H9 (cell line): ENCODE data around the gene BCL6B. TPM values are rescaled to one million over a fixed set of nuclear protein-coding genes. Genes with fewer than 3 reads are reported as not detected.

Experiments
- DNase-seq: peaks from one replicate; pipeline ENCODE4 v3.0.0-alpha.2; 2017
- H2AFZ ChIP-seq: one replicate; pipeline ENCODE4 v1.6.1; 2013; ENCODE audit warnings: mild to moderate bottlenecking, low read length, control low read depth, moderate library complexity
- H2AK5ac ChIP-seq: 2 replicates; pipeline ENCODE4 v1.6.1; 2013; ENCODE audit warnings: low read length, control low read depth, mixed read lengths; ENCODE audit not compliant: insufficient read length
- H2BK120ac ChIP-seq: one replicate; pipeline ENCODE4 v1.6.1; 2013; ENCODE audit warnings: low read depth, mild to moderate bottlenecking, low read length, control low read depth, inconsistent platforms; ENCODE audit not compliant: poor library complexity, severe bottlenecking
- H2BK12ac ChIP-seq: 2 replicates; pipeline ENCODE4 v1.6.1; 2013; ENCODE audit warnings: low read length, control low read depth, mixed read lengths, low read depth; ENCODE audit not compliant: insufficient read length
- H2BK15ac ChIP-seq: 2 replicates; pipeline ENCODE4 v1.6.1; 2013; ENCODE audit warnings: low read depth, low read length, control low read depth
- H2BK20ac ChIP-seq: one replicate; pipeline ENCODE4 v1.6.1; 2013; ENCODE audit warnings: low read depth, mild to moderate bottlenecking, low read length, control low read depth, inconsistent platforms; ENCODE audit not compliant: poor library complexity, severe bottlenecking
- H2BK5ac ChIP-seq: 2 replicates; pipeline ENCODE4 v1.6.1; 2013; ENCODE audit warnings: low read length, control low read depth, mixed read lengths; ENCODE audit not compliant: insufficient read length
- H3K14ac ChIP-seq: 2 replicates; pipeline ENCODE4 v1.6.1; 2013; ENCODE audit warnings: low read length, control low read depth; ENCODE audit not compliant: insufficient read depth
- H3K18ac ChIP-seq: 2 replicates; pipeline ENCODE4 v1.6.1; 2013; ENCODE audit warnings: low read depth, mild to moderate bottlenecking, mixed read lengths, low read length, control low read depth; ENCODE audit not compliant: insufficient read length
- H3K23ac ChIP-seq: 2 replicates; pipeline ENCODE4 v1.6.1; 2013; ENCODE audit warnings: low read length, control low read depth, mixed read lengths, low read depth; ENCODE audit not compliant: insufficient read length
- H3K23me2 ChIP-seq: 2 replicates; pipeline ENCODE4 v1.6.1; 2013; ENCODE audit warnings: low read depth, mild to moderate bottlenecking, mixed read lengths, low read length, control low read depth; ENCODE audit not compliant: insufficient read length, poor library complexity, severe bottlenecking
- H3K27ac ChIP-seq: 2 replicates; pipeline ENCODE4 v1.5.1; 2013; ENCODE audit warnings: low read length, control low read depth, mixed read lengths, low read depth; ENCODE audit not compliant: insufficient read length
- H3K27me3 ChIP-seq: 2 replicates; pipeline ENCODE4 v1.6.1; 2013; ENCODE audit warnings: low read length, control low read depth, inconsistent platforms; ENCODE audit not compliant: insufficient read depth
- H3K4ac ChIP-seq: 2 replicates; pipeline ENCODE4 v1.6.1; 2013; ENCODE audit warnings: low read depth, mild to moderate bottlenecking, control low read depth, inconsistent platforms, low read length, moderate library complexity
- H3K4me1 ChIP-seq: 2 replicates; pipeline ENCODE4 v1.6.1; 2013; ENCODE audit warnings: low read length, control low read depth, inconsistent platforms; ENCODE audit not compliant: insufficient read depth
- H3K4me2 ChIP-seq: 2 replicates; pipeline ENCODE4 v1.6.1; 2013; ENCODE audit warnings: low read length, control low read depth, mixed read lengths; ENCODE audit not compliant: insufficient read length, insufficient read depth
- H3K56ac ChIP-seq: 2 replicates; pipeline ENCODE4 v1.6.1; 2013; ENCODE audit warnings: low read depth, mild to moderate bottlenecking, mixed read lengths, low read length, control low read depth; ENCODE audit not compliant: insufficient read length
- H3K79me1 ChIP-seq: 2 replicates; pipeline ENCODE4 v1.6.1; 2013; ENCODE audit warnings: low read depth, mild to moderate bottlenecking, moderate library complexity, low read length, control low read depth, inconsistent platforms; ENCODE audit not compliant: insufficient read depth, poor library complexity, severe bottlenecking
- H3K79me2 ChIP-seq: 2 replicates; pipeline ENCODE4 v1.6.1; 2013; ENCODE audit warnings: low read length, control low read depth, inconsistent platforms; ENCODE audit not compliant: insufficient read depth
- H3K9ac ChIP-seq: 2 replicates; pipeline ENCODE4 v1.6.1; 2013; ENCODE audit warnings: low read length, control low read depth, mixed read lengths; ENCODE audit not compliant: insufficient read length; ENCODE audit errors: extremely low read depth
- H3K9me3 ChIP-seq: one replicate; pipeline ENCODE4 v1.6.1; 2013; ENCODE audit warnings: low read depth, low read length, inconsistent platforms; ENCODE audit not compliant: control insufficient read depth
- H3T11ph ChIP-seq: one replicate; pipeline ENCODE4 v1.6.1; 2013; ENCODE audit warnings: mild to moderate bottlenecking, low read length, control low read depth, inconsistent platforms
- H4K20me1 ChIP-seq: one replicate; pipeline ENCODE4 v1.6.1; 2013; ENCODE audit not compliant: control insufficient read depth, insufficient read length, insufficient read depth
- H4K5ac ChIP-seq: 2 replicates; pipeline ENCODE4 v1.6.1; 2013; ENCODE audit warnings: low read depth, mild to moderate bottlenecking, mixed read lengths, low read length, control low read depth; ENCODE audit not compliant: insufficient read length
- H4K8ac ChIP-seq: replicated peaks from 2 replicates; pipeline ENCODE4 v1.6.1; 2013; ENCODE audit warnings: low read length, control low read depth, mixed read lengths, low read depth; ENCODE audit not compliant: insufficient read length
- H4K91ac ChIP-seq: 2 replicates; pipeline ENCODE4 v1.6.1; 2013; ENCODE audit warnings: low read depth, mild to moderate bottlenecking, moderate library complexity, mixed read lengths, low read length, control low read depth; ENCODE audit not compliant: insufficient read length
- H3K27ac Mint-ChIP-seq, 3 experiments: 2 replicates in 2 of 3; 3 replicates in 1 of 3; pipeline ENCODE4 v1.8.0; 2020 to 2021; ENCODE audit warnings: mixed read lengths in 3 of 3, mild to moderate bottlenecking in 1 of 3, moderate library complexity in 1 of 3
- H3K27me3 Mint-ChIP-seq: 2 replicates; pipeline ENCODE4 v1.8.0; 2021; ENCODE audit warnings: low read depth, mild to moderate bottlenecking, moderate library complexity, mixed read lengths
- H3K36me3 Mint-ChIP-seq, 3 experiments: 2 replicates in 2 of 3; 3 replicates in 1 of 3; pipeline ENCODE4 v1.8.0; 2020 to 2021; ENCODE audit warnings: low read depth in 3 of 3, mixed read lengths in 3 of 3; ENCODE audit not compliant: insufficient read depth in 1 of 3
- H3K4me1 Mint-ChIP-seq, 2 experiments: 2 replicates each; pipeline ENCODE4 v1.8.0; 2020; ENCODE audit warnings: mixed read lengths in 2 of 2
- H3K4me3 Mint-ChIP-seq, 2 experiments: 2 replicates in 1 of 2; 3 replicates in 1 of 2; pipeline ENCODE4 v1.8.0; 2020 to 2021; ENCODE audit warnings: mild to moderate bottlenecking in 2 of 2, mixed read lengths in 2 of 2, moderate library complexity in 1 of 2
- H3K9me3 Mint-ChIP-seq, 2 experiments: 2 replicates in 1 of 2; 3 replicates in 1 of 2; pipeline ENCODE4 v1.8.0; 2020; ENCODE audit warnings: mild to moderate bottlenecking in 2 of 2, mixed read lengths in 2 of 2, moderate library complexity in 1 of 2
- WGBS: extraction: QIAGEN DNeasy Blood & Tissue Kit; methylation state at CpG from one replicate; pipeline ENCODE4 v1.1.7; 2013; ENCODE audit warnings: missing lambda C conversion rate, low lambda C conversion rate, mixed read lengths; ENCODE audit not compliant: insufficient read length; ENCODE audit errors: extremely low coverage; 5-methylcytosine and 5-hydroxymethylcytosine counted together
- total RNA-seq: library from RNA; stranded (reverse); gene quantifications from 2 replicates; pipeline ENCODE4 v1.2.1, GENCODE V29; 2021
- TF ChIP-seq, protein P1 (sequence below): fragments of 200-600 bp; sonication (generic); conservative IDR thresholded peaks from 3 replicates; pipeline ENCODE4 v1.8.0; 2021; ENCODE audit warnings: antibody characterized with exemption, mild to moderate bottlenecking

The BCL6B gene
- total RNA-seq, 1 experiment from 2014 or later: 3.3 TPM

DNA sequence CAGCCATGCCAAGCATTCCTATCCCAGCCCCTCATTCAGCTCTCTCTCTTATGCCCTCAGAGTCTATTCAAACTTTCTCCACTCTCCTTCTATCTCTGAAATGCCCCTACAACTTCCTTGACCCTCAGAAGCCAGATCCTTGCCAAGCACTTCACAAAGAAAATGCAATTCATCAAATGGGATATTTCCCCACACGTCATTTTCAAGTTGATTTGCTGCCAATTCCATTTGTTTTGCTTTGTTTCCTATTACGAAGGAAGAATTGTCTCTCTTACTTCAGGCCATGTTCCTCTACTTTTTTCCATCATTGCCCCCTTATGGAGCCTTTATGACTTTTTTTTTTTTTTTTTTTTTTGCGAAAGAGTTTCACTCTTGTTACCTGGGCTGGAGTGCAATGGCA is 36.2 kb upstream of the BCL6B start:
- H3K9me3 Mint-ChIP-seq: no peaks in the 10 kb centered on the region
- H3K23ac ChIP-seq: no peak overlapping the region
- H3K36me3 Mint-ChIP-seq: no peaks in the 10 kb centered on the region

More for the DNA sequence above, 36.2 kb upstream of the BCL6B start:
- H2AK5ac ChIP-seq: no peak overlapping the region
- no peaks in the 10 kb centered on the region for H3K23me2 ChIP-seq
- no peak overlapping the region for H3K27ac ChIP-seq
- no peak overlapping the region for H2BK20ac ChIP-seq
- TF ChIP-seq, protein P1, sequence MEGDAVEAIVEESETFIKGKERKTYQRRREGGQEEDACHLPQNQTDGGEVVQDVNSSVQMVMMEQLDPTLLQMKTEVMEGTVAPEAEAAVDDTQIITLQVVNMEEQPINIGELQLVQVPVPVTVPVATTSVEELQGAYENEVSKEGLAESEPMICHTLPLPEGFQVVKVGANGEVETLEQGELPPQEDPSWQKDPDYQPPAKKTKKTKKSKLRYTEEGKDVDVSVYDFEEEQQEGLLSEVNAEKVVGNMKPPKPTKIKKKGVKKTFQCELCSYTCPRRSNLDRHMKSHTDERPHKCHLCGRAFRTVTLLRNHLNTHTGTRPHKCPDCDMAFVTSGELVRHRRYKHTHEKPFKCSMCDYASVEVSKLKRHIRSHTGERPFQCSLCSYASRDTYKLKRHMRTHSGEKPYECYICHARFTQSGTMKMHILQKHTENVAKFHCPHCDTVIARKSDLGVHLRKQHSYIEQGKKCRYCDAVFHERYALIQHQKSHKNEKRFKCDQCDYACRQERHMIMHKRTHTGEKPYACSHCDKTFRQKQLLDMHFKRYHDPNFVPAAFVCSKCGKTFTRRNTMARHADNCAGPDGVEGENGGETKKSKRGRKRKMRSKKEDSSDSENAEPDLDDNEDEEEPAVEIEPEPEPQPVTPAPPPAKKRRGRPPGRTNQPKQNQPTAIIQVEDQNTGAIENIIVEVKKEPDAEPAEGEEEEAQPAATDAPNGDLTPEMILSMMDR: no peak
- H3K27me3 Mint-ChIP-seq: peaks cover 25% of the 10 kb centered on the region
- no peaks in the 10 kb centered on the region for H4K20me1 ChIP-seq
- no peak overlapping the region for H3K9ac ChIP-seq
- no peak overlapping the region for H3K56ac ChIP-seq
- H2BK5ac ChIP-seq: no peak overlapping the region
- H3K79me2 ChIP-seq: no peaks in the 10 kb centered on the region
- no peak overlapping the region for H3K27ac Mint-ChIP-seq
- no peak overlapping the region for H2BK15ac ChIP-seq
- H2BK120ac ChIP-seq: no peak overlapping the region
- no CpG with 5 or more reads among the region's 3 CpGs for WGBS
- no peaks in the 10 kb centered on the region for H3K9me3 ChIP-seq
- no peaks in the 10 kb centered on the region for H3K27me3 ChIP-seq
- no peak overlapping the region for H4K91ac ChIP-seq
- H4K5ac ChIP-seq: no peak overlapping the region
- no peak overlapping the region for H3T11ph ChIP-seq
- DNase-seq: no peak
- no peak overlapping the region for H3K4me3 Mint-ChIP-seq
- H3K14ac ChIP-seq: no peak overlapping the region
- H2AFZ ChIP-seq: no peak overlapping the region
- H3K79me1 ChIP-seq: no peaks in the 10 kb centered on the region
- no peaks in the 10 kb centered on the region for H3K4me1 ChIP-seq
- H3K4ac ChIP-seq: no peak overlapping the region
- H2BK12ac ChIP-seq: no peak overlapping the region
- no peak overlapping the region for H3K18ac ChIP-seq
- no peak overlapping the region for H4K8ac ChIP-seq
- no peaks in the 10 kb centered on the region for H3K4me1 Mint-ChIP-seq
- H3K4me2 ChIP-seq: no peak overlapping the region
